Measurements from ENCODE around the gene FAM107B.

DNA sequence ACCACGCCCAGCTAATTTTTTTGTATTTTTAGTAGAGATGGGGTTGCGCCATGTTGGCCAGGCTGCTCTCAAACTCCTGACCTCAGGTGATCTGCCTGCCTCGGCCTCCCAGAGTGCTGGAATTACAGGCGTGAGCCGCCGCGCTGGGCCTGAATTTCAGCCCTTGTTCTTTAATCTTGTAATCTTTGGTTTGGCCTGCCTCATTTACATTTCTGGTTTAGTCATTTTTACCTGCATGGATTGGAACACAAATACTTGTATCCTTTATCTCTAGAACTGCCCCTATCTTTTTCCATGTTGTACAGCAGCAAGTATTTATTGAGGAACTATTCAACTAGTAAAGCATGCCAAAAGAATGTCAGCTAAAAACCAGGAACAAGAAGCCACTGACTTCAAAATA is 248.4 kb downstream of the FAM107B start:
- TF ChIP-seq CTCF (IDR thresholded peaks at IDR 0.05) = no peak
- no peak for TF ChIP-seq POLR2A (IDR thresholded peaks at IDR 0.05)

Measured in heart left ventricle (tissue), 13 donors.